Gastroesophageal sphincter (tissue), 4 donors: ENCODE results near the gene NGF. TPM values are rescaled to one million over a fixed set of nuclear protein-coding genes. Genes with fewer than 3 reads are reported as not detected.

Source experiments
- ATAC-seq: fragments of 150-250 bp; one replicate; pipeline ENCODE4 v1.9.1; 2016; ENCODE audit warnings: mild to moderate bottlenecking, moderate library complexity
- H3K27ac ChIP-seq, 4 donors: fragments of 200-600 bp; sonication (generic) in 3 of 4; 1 replicate in 3 of 4; 2 replicates in 1 of 4; pipeline ENCODE4 v1.5.1; 2016 to 2019
- H3K27me3 ChIP-seq: fragments of 200-600 bp; sonication (generic); one replicate; pipeline ENCODE4 v1.5.1; 2019
- H3K36me3 ChIP-seq, 2 donors: fragments of 200-600 bp; sonication (generic); one replicate each; pipeline ENCODE4 v1.5.1; 2019; ENCODE audit warnings: control low read depth in 1 of 2
- H3K4me1 ChIP-seq, 3 donors: fragments of 200-600 bp; sonication (generic); 1 replicate in 2 of 3; 2 replicates in 1 of 3; pipeline ENCODE4 v1.5.1; 2016 to 2019; ENCODE audit warnings: control low read depth in 2 of 3
- H3K4me3 ChIP-seq, 2 donors: fragments of 200-600 bp; sonication (generic); one replicate each; pipeline ENCODE4 v1.5.1; 2019; ENCODE audit warnings: mild to moderate bottlenecking in 1 of 2, moderate library complexity in 1 of 2
- H3K9me3 ChIP-seq, 3 donors: fragments of 200-600 bp; sonication (generic); one replicate each; pipeline ENCODE4 v1.5.1; 2017 to 2019; ENCODE audit warnings: control low read depth in 2 of 3
- CTCF ChIP-seq, 4 experiments: fragments of 200-600 bp in 2 of 4; fragments of 450-650 bp in 2 of 4; sonication (generic) in 1 of 4; IDR thresholded peaks; one replicate each; pipeline ENCODE4 v1.5.1; 2017 to 2019; ENCODE audit warnings: antibody characterized with exemption in 4 of 4, mild to moderate bottlenecking in 2 of 4, moderate library complexity in 2 of 4
- EP300 ChIP-seq: sonication (generic); formaldehyde crosslinking; IDR thresholded peaks from one replicate; pipeline ENCODE4 v1.6.1; 2017; ENCODE audit warnings: antibody characterized with exemption, mild to moderate bottlenecking
- POLR2A ChIP-seq, 2 donors: fragments of 450-650 bp; IDR thresholded peaks; one replicate each; pipeline ENCODE4 v1.6.1; 2017; ENCODE audit warnings: antibody characterized with exemption in 2 of 2, mild to moderate bottlenecking in 2 of 2, moderate library complexity in 1 of 2
- POLR2AphosphoS5 ChIP-seq: sonication (generic); formaldehyde crosslinking; IDR thresholded peaks from one replicate; pipeline ENCODE4 v1.6.1; 2017; ENCODE audit warnings: antibody characterized with exemption
- WGBS, 2 donors: methylation state at CpG; one replicate each; pipeline ENCODE4 v1.1.5; 2018; ENCODE audit warnings: low coverage in 1 of 2; 5-methylcytosine and 5-hydroxymethylcytosine counted together
- total RNA-seq, 4 donors: library from RNA; depleted of rRNA; stranded (reverse); fragments of >200 nt; gene quantifications; one replicate each; pipeline ENCODE4 v1.1.0, GENCODE V29; 2016

The NGF gene
- total RNA-seq, 4 donors from 2014 or later = 0.74 to 3.4 (median 2.1) TPM

GRCh38 chr1:115323366-115324004 is 14.6 kb downstream of the NGF start:
- no peak for TF ChIP-seq CTCF (IDR thresholded peaks at IDR 0.05)
- TF ChIP-seq POLR2AphosphoS5 = no peak
- TF ChIP-seq POLR2A (IDR thresholded peaks at IDR 0.05) = no peak
- TF ChIP-seq EP300 = no peak
- H3K4me1 ChIP-seq = no peaks in the 10 kb centered on the region
- no peaks in the 10 kb centered on the region for H3K27me3 ChIP-seq
- H3K4me3 ChIP-seq = no peak overlapping the region
- ATAC-seq = no peak
- H3K36me3 ChIP-seq = no peaks in the 10 kb centered on the region
- H3K9me3 ChIP-seq = no peaks in the 10 kb centered on the region
- no peak overlapping the region for H3K27ac ChIP-seq
- 38 to 58% methylated on average over 1 to 2 of the region's 2 CpGs for WGBS, 2 donors

GRCh38 chr1:115322631-115323030 is 15.4 kb downstream of the NGF start:
- Histone ChIP-seq H3K27me3 (no peaks in the 10 kb centered on the region), H3K36me3 (no peaks in the 10 kb centered on the region), H3K4me1 (no peaks in the 10 kb centered on the region), H3K27ac (no peak overlapping the region), H3K4me3 (no peak overlapping the region), H3K9me3 (no peaks in the 10 kb centered on the region)
- ATAC-seq = no peak
- 89 to 100% methylated on average over 3 of the region's 3 CpGs for WGBS, 2 donors
- TF ChIP-seq EP300 (no peak), POLR2AphosphoS5 (no peak), CTCF (IDR thresholded peaks at IDR 0.05) (no peak), POLR2A (IDR thresholded peaks at IDR 0.05) (no peak)

DNA sequence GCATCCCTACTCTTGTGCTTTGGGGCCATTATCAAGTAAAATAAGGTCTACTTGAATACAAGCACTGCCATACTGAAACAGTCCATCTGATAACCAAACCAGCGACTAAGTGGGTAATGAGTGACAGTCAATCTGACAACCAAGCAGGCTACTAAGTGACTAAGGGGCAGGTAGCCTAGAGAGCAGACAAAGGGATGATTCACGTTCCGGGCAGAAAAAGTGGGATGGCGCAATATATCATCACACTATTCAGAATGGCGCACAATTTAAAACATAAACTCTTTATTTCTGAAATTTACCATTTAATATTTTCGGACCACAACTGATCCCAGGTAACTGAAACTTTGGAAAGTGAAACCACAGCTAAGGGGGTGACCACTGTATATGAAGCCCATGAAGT is 17.7 kb downstream of the NGF start:
- Histone ChIP-seq H3K4me1 (no peaks in the 10 kb centered on the region), H3K4me3 (no peak overlapping the region), H3K27me3 (no peaks in the 10 kb centered on the region), H3K27ac (no peak overlapping the region), H3K36me3 (no peaks in the 10 kb centered on the region), H3K9me3 (no peaks in the 10 kb centered on the region)
- ATAC-seq = no peak
- 89 to 96% methylated on average over 3 to 6 of the region's 6 CpGs for WGBS, 2 donors
- TF ChIP-seq EP300 (no peak), POLR2A (IDR thresholded peaks at IDR 0.05) (no peak), POLR2AphosphoS5 (no peak), CTCF (IDR thresholded peaks at IDR 0.05) (no peak)

DNA sequence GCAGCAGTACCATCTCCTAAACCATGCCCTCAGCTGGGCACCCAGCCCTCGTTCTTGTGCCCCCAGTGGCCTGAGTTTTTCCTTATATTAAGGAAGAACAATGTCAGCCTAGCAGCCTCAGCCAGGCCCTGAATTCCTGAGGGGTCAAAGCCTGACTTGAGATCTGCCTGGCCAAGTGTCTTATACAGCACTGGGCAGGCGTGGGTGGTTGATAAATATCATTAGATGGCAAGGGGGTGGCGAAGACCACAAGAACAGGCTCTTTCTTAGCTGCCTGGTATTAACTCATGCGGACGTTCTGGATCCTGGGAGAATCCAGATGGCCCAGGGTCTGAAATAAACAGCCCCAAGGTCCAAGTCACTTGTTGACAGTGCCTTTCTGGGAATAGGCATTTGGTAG is 18.3 kb downstream of the NGF start:
- no peak for TF ChIP-seq EP300
- no peak for TF ChIP-seq POLR2A (IDR thresholded peaks at IDR 0.05)
- TF ChIP-seq POLR2AphosphoS5 = no peak
- TF ChIP-seq CTCF (IDR thresholded peaks at IDR 0.05) = no peak
- Histone ChIP-seq H3K4me3 (no peak overlapping the region), H3K27me3 (no peaks in the 10 kb centered on the region), H3K36me3 (no peaks in the 10 kb centered on the region), H3K4me1 (peaks cover 0 to 7% (median 0%) of the 10 kb centered on the region in 3 donors), H3K9me3 (no peaks in the 10 kb centered on the region), H3K27ac (no peak overlapping the region)
- no peak for ATAC-seq
- no CpG with 5 or more reads among the region's 5 CpGs for WGBS, 2 donors
